Subcutaneous adipose tissue (tissue), 4 donors: ENCODE measurements around the gene NR0B2. TPM values are rescaled to one million over a fixed set of nuclear protein-coding genes. Genes with fewer than 3 reads are reported as not detected.

Source experiments
- total RNA-seq, 4 donors: library from RNA; depleted of rRNA; stranded (reverse); fragments of >200 nt; gene quantifications; one replicate each; pipeline ENCODE4 v1.1.0, GENCODE V29; 2016
- TF ChIP-seq, protein P1 (sequence below): fragments of 450-650 bp; IDR thresholded peaks from one replicate; pipeline ENCODE4 v1.5.1; 2016; ENCODE audit warnings: low read depth, mild to moderate bottlenecking, control low read depth, antibody characterized with exemption, moderate library complexity

The NR0B2 gene
- total RNA-seq, 4 donors from 2014 or later: not detected

DNA sequence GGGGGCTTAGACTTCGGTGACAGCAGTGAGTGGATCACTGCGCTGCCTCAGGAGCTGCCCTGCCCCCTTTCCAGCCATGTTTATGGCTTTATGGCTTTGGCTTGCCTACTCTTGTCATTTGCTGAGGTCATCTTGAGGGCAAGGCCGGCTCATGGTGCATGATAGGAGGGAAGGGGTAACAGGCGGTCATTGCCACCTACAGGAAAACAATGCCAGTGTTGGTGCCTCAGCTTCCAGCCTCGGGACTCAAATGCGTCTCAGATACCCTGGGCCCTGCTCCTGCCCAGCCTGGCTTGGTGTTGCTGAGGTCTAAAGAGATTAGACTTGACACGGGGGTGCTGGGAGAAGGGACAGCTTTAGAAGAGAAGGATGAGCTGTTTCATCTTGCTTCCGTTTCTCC is 32.0 kb upstream of the NR0B2 start:
- TF ChIP-seq, protein P1, sequence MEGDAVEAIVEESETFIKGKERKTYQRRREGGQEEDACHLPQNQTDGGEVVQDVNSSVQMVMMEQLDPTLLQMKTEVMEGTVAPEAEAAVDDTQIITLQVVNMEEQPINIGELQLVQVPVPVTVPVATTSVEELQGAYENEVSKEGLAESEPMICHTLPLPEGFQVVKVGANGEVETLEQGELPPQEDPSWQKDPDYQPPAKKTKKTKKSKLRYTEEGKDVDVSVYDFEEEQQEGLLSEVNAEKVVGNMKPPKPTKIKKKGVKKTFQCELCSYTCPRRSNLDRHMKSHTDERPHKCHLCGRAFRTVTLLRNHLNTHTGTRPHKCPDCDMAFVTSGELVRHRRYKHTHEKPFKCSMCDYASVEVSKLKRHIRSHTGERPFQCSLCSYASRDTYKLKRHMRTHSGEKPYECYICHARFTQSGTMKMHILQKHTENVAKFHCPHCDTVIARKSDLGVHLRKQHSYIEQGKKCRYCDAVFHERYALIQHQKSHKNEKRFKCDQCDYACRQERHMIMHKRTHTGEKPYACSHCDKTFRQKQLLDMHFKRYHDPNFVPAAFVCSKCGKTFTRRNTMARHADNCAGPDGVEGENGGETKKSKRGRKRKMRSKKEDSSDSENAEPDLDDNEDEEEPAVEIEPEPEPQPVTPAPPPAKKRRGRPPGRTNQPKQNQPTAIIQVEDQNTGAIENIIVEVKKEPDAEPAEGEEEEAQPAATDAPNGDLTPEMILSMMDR: no peak

DNA sequence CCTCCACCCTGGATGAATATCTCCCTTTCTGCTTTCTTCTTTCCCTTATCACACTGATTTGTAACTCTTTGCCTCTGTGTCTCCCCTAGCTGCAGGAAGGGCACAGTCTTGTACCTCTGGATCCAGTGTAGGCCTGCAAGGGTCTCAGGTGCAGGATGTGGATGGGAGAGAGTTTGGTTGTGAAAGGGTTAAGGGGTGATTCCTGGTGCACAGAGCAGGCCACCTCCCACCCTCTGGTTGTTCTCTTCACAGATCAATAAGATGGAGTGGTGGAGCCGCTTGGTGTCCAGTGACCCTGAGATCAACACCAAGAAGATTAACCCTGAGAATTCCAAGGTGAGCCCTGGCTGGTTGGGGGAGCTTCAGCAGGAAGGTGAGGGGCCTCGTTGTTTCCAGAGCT is 31.4 kb upstream of the NR0B2 start:
- TF ChIP-seq, protein P1: no peak

DNA sequence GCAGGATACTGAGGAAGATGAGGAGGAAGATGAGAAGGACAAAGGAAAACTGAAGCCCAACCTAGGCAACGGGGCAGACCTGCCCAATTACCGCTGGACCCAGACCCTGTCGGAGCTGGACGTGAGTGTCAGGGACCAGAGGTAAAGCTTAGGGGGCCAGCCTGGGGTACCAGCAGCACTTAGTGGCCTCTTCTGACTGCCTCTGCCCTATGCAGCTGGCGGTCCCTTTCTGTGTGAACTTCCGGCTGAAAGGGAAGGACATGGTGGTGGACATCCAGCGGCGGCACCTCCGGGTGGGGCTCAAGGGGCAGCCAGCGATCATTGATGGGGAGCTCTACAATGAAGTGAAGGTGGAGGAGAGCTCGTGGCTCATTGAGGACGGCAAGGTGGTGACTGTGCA is 28.9 kb upstream of the NR0B2 start:
- TF ChIP-seq, protein P1: no peak

DNA sequence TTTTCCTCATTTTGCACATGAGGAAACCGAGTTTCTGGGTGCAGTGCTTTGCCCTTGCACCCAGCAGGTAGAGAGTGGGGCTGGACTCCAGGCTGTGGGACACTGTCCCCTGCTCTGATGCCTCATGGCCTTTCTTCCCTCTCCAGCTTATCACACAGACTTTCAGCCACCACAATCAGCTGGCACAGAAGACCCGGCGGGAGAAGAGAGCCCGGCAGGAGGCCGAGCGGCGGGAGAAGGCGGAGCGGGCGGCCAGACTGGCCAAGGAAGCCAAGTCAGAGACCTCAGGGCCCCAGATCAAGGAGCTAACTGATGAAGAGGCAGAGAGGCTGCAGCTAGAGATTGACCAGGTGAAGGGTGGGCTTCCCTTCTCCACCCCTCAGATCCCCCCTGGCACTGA is 27.5 kb upstream of the NR0B2 start:
- TF ChIP-seq, protein P1: no peak

DNA sequence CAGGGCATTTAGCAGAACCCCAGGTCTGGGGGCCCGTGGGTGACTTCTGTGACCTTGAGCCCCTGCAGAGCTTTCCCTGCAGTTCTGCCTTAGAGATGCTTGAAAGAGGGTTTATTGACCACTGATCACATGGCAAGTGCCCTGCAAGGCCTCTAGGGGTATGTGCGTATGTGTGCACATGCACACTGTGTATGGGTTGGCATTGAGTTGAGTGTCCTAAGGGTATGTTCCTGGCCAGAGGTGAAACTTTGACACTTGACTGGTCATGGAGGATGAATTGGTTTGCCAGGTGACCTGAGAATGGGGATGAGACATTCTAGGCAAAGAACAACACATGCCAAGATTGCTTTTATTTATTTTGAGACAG is 24.9 kb upstream of the NR0B2 start:
- TF ChIP-seq, protein P1: no peak

DNA sequence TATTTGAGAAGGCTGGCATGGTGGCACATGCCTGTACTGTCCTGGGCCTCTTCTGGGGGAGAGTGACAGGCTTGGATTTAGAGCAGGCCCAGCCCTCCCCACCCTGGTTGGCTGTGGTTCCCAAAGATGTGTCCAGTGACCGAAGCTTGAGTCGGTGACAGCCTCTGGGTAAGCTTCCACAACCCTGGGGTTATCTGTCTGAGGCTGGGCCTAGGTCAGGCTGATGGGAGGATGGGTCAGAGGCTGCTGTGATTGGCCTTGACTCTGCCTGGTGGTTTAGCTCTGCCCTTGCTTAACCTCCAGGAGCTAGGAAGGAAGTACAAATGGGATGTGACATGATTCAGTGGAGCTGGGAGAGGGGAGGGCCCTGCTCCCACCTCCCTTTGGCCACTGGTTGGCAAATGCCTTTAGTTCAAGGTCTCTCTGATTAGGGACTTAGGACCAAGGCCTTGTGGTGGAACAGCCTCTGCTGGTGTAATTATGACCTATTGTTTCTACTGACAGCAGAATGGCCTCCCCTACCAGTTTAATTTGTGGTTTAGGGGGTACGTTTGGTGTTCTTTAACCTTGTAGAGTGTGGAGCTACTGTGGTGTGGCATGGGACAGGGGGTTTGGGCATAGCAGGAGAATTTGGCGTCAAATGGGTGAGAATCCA is 24.4 kb upstream of the NR0B2 start:
- TF ChIP-seq, protein P1: no peak

DNA sequence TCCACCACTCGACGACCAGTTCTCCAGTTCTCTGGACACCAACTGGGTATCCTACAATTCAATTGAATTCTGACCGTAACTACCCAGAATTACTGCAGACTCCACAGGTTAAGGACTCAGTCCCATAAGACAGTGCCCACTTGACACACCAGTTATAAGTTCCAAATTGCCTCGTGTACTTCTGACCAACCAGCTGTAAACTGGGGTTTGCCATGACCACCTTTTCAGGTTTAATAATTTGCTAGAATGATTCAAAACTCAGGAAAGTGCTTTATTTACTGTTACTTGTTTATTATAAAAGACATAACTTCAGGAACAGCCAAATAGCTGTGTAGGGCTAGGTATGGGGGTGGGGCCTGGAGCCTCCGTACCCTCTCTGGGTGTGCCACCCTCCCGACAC is 23.0 kb upstream of the NR0B2 start:
- TF ChIP-seq, protein P1: no peak
